Psoas muscle (tissue), 8 donors: ENCODE results near the gene COL26A1. TPM values are rescaled to one million over a fixed set of nuclear protein-coding genes. Genes with fewer than 3 reads are reported as not detected.

ENCODE experiments used
- ATAC-seq, 4 donors: fragments of 200-7000 bp; cut with Tn5 transposase; one replicate each; pipeline ENCODE4 v1.9.1; 2020; ENCODE audit warnings: moderate library complexity in 3 of 4, mild to moderate bottlenecking in 2 of 4
- DNase-seq, 2 donors: peaks; one replicate each; pipeline ENCODE4 v3.0.0-alpha.2; 2020
- H3K27ac ChIP-seq: fragments of 200-600 bp; one replicate; pipeline ENCODE4 v1.8.0; 2022
- H3K27me3 ChIP-seq, 3 donors: fragments of 200-600 bp in 1 of 3; one replicate each; pipeline versions ENCODE4 v1.6.1 to v1.8.0; 2013 to 2022; ENCODE audit warnings: low read length in 2 of 3, mild to moderate bottlenecking in 2 of 3, moderate library complexity in 1 of 3; ENCODE audit not compliant: insufficient read depth in 3 of 3
- H3K36me3 ChIP-seq, 2 donors: fragments of 200-600 bp in 1 of 2; one replicate each; pipeline versions ENCODE4 v1.6.1 to v1.8.0; 2013 to 2022; ENCODE audit warnings: low read depth in 1 of 2, mild to moderate bottlenecking in 1 of 2, moderate library complexity in 1 of 2; ENCODE audit not compliant: insufficient read depth in 1 of 2
- H3K4me1 ChIP-seq: fragments of 200-600 bp; one replicate; pipeline ENCODE4 v1.8.0; 2022
- H3K4me3 ChIP-seq: fragments of 200-600 bp; one replicate; pipeline ENCODE4 v1.8.0; 2022; ENCODE audit warnings: mild to moderate bottlenecking
- H3K9me3 ChIP-seq: fragments of 200-600 bp; one replicate; pipeline ENCODE4 v1.8.0; 2022
- CTCF ChIP-seq: fragments of 200-600 bp; IDR thresholded peaks from one replicate; pipeline ENCODE4 v1.8.0; 2022; ENCODE audit warnings: antibody characterized with exemption
- WGBS, 3 donors: extraction: QIAGEN DNeasy Blood & Tissue Kit; methylation state at CpG; one replicate each; pipeline versions ENCODE4 v1.1.6 to v1.1.7; 2013; 5-methylcytosine and 5-hydroxymethylcytosine counted together
- intact Hi-C, 2 donors: fragments of 100-400 bp; cut with DNase I; formaldehyde crosslinking; loops; one replicate each; pipeline versions ENCODE4 v1.11.0 to v1.14.2; 2022
- polyA plus RNA-seq, 3 donors: library from polyadenylated mRNA; stranded (reverse); fragments of 200-250 nt; gene quantifications; one replicate each; pipeline ENCODE4 v1.2.3, GENCODE V29; 2013
- total RNA-seq, 4 donors: library from RNA; stranded (reverse); fragmentation: NEBNext Ultra II Directional in 2 of 4; extraction: Animal tissue kit (Norgen Biotek cat#: 25700) in 2 of 4; gene quantifications; one replicate each; pipeline versions ENCODE4 v1.2.1 to v1.2.4, GENCODE V29; 2021 to 2023
- donor health status: healthy with polysubstance abuse.
- donor health status: DM: no; HTN: no; CAD: no; lungs with moderate emphysema.
- donor health status: Bipolar disorder and iron deficiency.
- donor health status: healthy.
- donor health status: DM: yes; HTN: yes; CAD: no.
- donor health status: DM: no; HTN: no; CAD: no.
- donor health status: DM: no; HTN: no; CAD: no.
- donor health status: DM: yes; HTN: yes; CAD: no.

COL26A1 gene
- total and polyA plus RNA-seq, 7 donors = 0.03 TPM; not detected in 6

- H3K27me3 ChIP-seq = no peaks in the 10 kb centered on the region
- H3K9me3 ChIP-seq = no peaks in the 10 kb centered on the region
- TF ChIP-seq CTCF = no peak
- ATAC-seq (no peak), DNase-seq (no peak)
- 74 to 83% (median 80%) methylated on average over 6 of the region's 6 CpGs for WGBS, 3 donors
- no peak overlapping the region for H3K27ac ChIP-seq
- no peaks in the 10 kb centered on the region for H3K36me3 ChIP-seq
- intact Hi-C loops = no loop called here
- H3K4me3 ChIP-seq = no peak overlapping the region
- peaks cover 4% of the 10 kb centered on the region for H3K4me1 ChIP-seq
These were observed 235.3 kb downstream of the COL26A1 start for GRCh38 chr7:101597941-101598340.

GRCh38 chr7:101598422-101598985, 235.8 kb downstream of the COL26A1 start:
- intact Hi-C loops = no loop called here
- Histone ChIP-seq H3K4me3 (no peak overlapping the region), H3K9me3 (no peaks in the 10 kb centered on the region), H3K4me1 (peaks cover 4% of the 10 kb centered on the region), H3K36me3 (no peaks in the 10 kb centered on the region), H3K27me3 (no peaks in the 10 kb centered on the region), H3K27ac (no peak overlapping the region)
- DNase-seq (no peak), ATAC-seq (no peak)
- WGBS, 3 donors = 77 to 87% (median 80%) methylated on average over 14 to 18 of the region's 18 CpGs
- TF ChIP-seq CTCF = no peak

GRCh38 chr7:101598986-101599771, 236.5 kb downstream of the COL26A1 start:
- intact Hi-C loops = no loop called here
- Histone ChIP-seq H3K27me3 (no peaks in the 10 kb centered on the region), H3K4me3 (no peak overlapping the region), H3K27ac (no peak overlapping the region), H3K36me3 (no peaks in the 10 kb centered on the region), H3K4me1 (peaks cover 4% of the 10 kb centered on the region), H3K9me3 (no peaks in the 10 kb centered on the region)
- TF ChIP-seq CTCF = no peak
- DNase-seq (no peak), ATAC-seq (no peak)
- 58 to 70% (median 59%) methylated on average over 16 of the region's 16 CpGs for WGBS, 3 donors

- intact Hi-C loops = loop anchor here (2.0 to 10.0 kb wide), 5 partner anchors 88 to 675 kb away; no protein-coding TSS in a partner anchor
These were observed 237.1 kb downstream of the COL26A1 start for GRCh38 chr7:101599787-101600186.

More at GRCh38 chr7:101599787-101600186, 237.1 kb downstream of the COL26A1 start:
- H3K27me3 ChIP-seq = no peaks in the 10 kb centered on the region
- ATAC-seq (no peak), DNase-seq (no peak)
- no peaks in the 10 kb centered on the region for H3K9me3 ChIP-seq
- no peak overlapping the region for H3K27ac ChIP-seq
- no peak for TF ChIP-seq CTCF
- no peak overlapping the region for H3K4me3 ChIP-seq
- no peaks in the 10 kb centered on the region for H3K36me3 ChIP-seq
- 83 to 88% (median 88%) methylated on average over 3 of the region's 3 CpGs for WGBS, 3 donors
- peaks cover 4% of the 10 kb centered on the region for H3K4me1 ChIP-seq
